ENCODE measurements around the gene LEF1. TPM values are rescaled to one million over a fixed set of nuclear protein-coding genes. Genes with fewer than 3 reads are reported as not detected.

Gene LEF1
- total and polyA plus RNA-seq, 2 experiments from 2014 or later: 0.50 to 0.73 TPM

DNA sequence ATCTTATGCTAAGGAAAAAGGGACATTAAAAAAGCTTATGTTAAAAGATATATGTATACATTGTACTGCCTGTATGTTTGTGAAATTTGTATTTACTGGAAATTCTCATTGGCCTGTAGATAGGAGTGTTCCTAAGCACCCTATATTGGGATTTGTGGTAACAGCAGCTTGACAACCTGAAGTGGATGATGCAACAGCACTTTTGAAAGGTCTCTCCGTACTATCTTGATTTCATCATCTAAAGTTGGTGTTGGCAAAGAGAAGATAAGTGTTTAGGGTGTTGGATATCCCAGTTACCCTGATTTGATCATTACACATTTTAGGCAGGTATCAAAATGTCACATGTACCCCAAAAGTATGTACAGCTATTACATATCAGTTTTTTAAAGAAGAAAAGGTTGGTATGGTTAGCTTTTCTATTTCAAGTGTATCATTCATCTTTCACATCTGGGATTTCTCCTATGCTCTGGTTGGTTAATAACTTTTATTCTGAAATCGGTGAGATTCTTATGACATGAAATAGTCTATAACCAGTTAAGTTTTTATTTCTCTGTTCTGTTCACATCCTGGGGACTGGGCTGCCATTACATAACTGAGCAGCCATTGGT lies 168.7 kb downstream of the LEF1 start:
- no peak for ATAC-seq
- H3K4me1 ChIP-seq (ENCODE audit: insufficient read depth): peaks cover 4% of the 10 kb centered on the region; the same call in 1 of the 2 replicates
- Mint-ChIP-seq H3K4me1 (peaks cover 13% of the 10 kb centered on the region), H3K36me3 (ENCODE audit: low read depth) (peaks cover 74% of the 10 kb centered on the region), H3K4me3 (no peak overlapping the region), H3K27ac (no peak overlapping the region), H3K27me3 (ENCODE audit: insufficient read depth, low read depth, poor library complexity) (no peaks in the 10 kb centered on the region), H3K9me3 (peaks cover 8% of the 10 kb centered on the region)
- H3K79me2 ChIP-seq (replicated peaks; ENCODE audit: insufficient read depth): peaks cover 29% of the 10 kb centered on the region
- no peak overlapping the region for H3K27ac ChIP-seq (ENCODE audit: low read depth)
- H3F3A ChIP-seq (replicated peaks; ENCODE audit: low read depth): no peaks in the 10 kb centered on the region
- TF ChIP-seq POLR2AphosphoS5 (IDR thresholded peaks at IDR 0.05; ENCODE audit: low read depth) (no peak), STAT1 (IDR thresholded peaks at IDR 0.05; ENCODE audit: unreplicated experiment) (no peak), EZH2phosphoT487 (IDR thresholded peaks at IDR 0.05; ENCODE audit: unreplicated experiment) (no peak), JUNB (IDR thresholded peaks at IDR 0.05; ENCODE audit: unreplicated experiment) (no peak)
- DNase-seq (ENCODE audit: low spot score): no peak
- H3K4me3 ChIP-seq: no peak overlapping the region
- H2AFZ ChIP-seq: no peak overlapping the region
- no peaks in the 10 kb centered on the region for H3K27me3 ChIP-seq (ENCODE audit: insufficient read depth)
- no peak overlapping the region for H3K4me2 ChIP-seq
- H3K36me3 ChIP-seq (ENCODE audit: insufficient read depth): no peaks in the 10 kb centered on the region; the same call in 1 of the 2 replicates
- H3K9me2 ChIP-seq (ENCODE audit: insufficient read depth): peaks cover 6% of the 10 kb centered on the region; the same call in 1 of the 2 replicates
- H4K20me1 ChIP-seq (replicated peaks; ENCODE audit: insufficient read depth): 0 out of 2 replicates have a peak, but pooled peaks cover 2% of the 10 kb centered on the region

DNA sequence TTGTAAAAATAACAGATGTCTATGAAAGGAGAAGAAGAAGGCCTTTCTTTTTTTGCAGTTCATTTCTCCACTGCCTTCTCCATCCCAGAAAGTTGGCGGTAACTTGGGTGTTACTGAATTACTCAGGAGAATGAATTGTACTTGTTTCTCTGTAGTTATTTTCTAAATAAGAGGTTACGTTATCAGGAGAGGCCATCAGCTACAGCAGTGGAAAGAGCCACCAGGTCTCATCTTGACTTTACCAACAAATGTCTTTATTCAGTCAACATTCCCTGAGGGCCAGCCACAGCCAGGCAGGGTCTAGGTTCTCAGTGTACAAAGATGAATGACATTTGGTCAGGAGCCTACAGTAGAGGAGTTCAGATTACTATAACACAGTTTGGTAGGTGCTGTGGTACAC lies 170.9 kb downstream of the LEF1 start:
- Histone ChIP-seq H3K79me2 (replicated peaks; ENCODE audit: insufficient read depth) (peaks cover 52% of the 10 kb centered on the region), H2AFZ (no peak overlapping the region), H3K4me1 (ENCODE audit: insufficient read depth) (peaks cover 11% of the 10 kb centered on the region), H3K36me3 (ENCODE audit: insufficient read depth) (no peaks in the 10 kb centered on the region; the same call in 1 of the 2 replicates), H3K27ac (ENCODE audit: low read depth) (no peak overlapping the region), H3K9me2 (ENCODE audit: insufficient read depth) (no peaks in the 10 kb centered on the region; the same call in 1 of the 2 replicates), H3F3A (replicated peaks; ENCODE audit: low read depth) (no peaks in the 10 kb centered on the region), H3K4me3 (no peak overlapping the region), H3K27me3 (ENCODE audit: insufficient read depth) (no peaks in the 10 kb centered on the region), H4K20me1 (replicated peaks; ENCODE audit: insufficient read depth) (peaks cover 23% of the 10 kb centered on the region), H3K4me2 (no peak overlapping the region)
- Mint-ChIP-seq H3K27me3 (ENCODE audit: insufficient read depth, low read depth, poor library complexity) (no peaks in the 10 kb centered on the region), H3K4me1 (peaks cover 19% of the 10 kb centered on the region), H3K27ac (peak overlapping the region; percentile 42; the same call in 1 of the 2 replicates), H3K36me3 (ENCODE audit: low read depth) (peaks cover 59% of the 10 kb centered on the region), H3K4me3 (no peak overlapping the region), H3K9me3 (peaks cover 8% of the 10 kb centered on the region)
- ATAC-seq (no peak), DNase-seq (ENCODE audit: low spot score) (no peak)
- no peak for TF ChIP-seq NANOG (IDR thresholded peaks at IDR 0.05; ENCODE audit: borderline replicate concordance)
- TF ChIP-seq JUNB (IDR thresholded peaks at IDR 0.05; ENCODE audit: unreplicated experiment): no peak
- no peak for TF ChIP-seq CREB1 (CRISPR knock-in tag; IDR thresholded peaks at IDR 0.05; ENCODE audit: low read depth)
- no peak for TF ChIP-seq EZH2 (IDR thresholded peaks at IDR 0.05; ENCODE audit: low read depth, unreplicated experiment)
- TF ChIP-seq, protein P1, sequence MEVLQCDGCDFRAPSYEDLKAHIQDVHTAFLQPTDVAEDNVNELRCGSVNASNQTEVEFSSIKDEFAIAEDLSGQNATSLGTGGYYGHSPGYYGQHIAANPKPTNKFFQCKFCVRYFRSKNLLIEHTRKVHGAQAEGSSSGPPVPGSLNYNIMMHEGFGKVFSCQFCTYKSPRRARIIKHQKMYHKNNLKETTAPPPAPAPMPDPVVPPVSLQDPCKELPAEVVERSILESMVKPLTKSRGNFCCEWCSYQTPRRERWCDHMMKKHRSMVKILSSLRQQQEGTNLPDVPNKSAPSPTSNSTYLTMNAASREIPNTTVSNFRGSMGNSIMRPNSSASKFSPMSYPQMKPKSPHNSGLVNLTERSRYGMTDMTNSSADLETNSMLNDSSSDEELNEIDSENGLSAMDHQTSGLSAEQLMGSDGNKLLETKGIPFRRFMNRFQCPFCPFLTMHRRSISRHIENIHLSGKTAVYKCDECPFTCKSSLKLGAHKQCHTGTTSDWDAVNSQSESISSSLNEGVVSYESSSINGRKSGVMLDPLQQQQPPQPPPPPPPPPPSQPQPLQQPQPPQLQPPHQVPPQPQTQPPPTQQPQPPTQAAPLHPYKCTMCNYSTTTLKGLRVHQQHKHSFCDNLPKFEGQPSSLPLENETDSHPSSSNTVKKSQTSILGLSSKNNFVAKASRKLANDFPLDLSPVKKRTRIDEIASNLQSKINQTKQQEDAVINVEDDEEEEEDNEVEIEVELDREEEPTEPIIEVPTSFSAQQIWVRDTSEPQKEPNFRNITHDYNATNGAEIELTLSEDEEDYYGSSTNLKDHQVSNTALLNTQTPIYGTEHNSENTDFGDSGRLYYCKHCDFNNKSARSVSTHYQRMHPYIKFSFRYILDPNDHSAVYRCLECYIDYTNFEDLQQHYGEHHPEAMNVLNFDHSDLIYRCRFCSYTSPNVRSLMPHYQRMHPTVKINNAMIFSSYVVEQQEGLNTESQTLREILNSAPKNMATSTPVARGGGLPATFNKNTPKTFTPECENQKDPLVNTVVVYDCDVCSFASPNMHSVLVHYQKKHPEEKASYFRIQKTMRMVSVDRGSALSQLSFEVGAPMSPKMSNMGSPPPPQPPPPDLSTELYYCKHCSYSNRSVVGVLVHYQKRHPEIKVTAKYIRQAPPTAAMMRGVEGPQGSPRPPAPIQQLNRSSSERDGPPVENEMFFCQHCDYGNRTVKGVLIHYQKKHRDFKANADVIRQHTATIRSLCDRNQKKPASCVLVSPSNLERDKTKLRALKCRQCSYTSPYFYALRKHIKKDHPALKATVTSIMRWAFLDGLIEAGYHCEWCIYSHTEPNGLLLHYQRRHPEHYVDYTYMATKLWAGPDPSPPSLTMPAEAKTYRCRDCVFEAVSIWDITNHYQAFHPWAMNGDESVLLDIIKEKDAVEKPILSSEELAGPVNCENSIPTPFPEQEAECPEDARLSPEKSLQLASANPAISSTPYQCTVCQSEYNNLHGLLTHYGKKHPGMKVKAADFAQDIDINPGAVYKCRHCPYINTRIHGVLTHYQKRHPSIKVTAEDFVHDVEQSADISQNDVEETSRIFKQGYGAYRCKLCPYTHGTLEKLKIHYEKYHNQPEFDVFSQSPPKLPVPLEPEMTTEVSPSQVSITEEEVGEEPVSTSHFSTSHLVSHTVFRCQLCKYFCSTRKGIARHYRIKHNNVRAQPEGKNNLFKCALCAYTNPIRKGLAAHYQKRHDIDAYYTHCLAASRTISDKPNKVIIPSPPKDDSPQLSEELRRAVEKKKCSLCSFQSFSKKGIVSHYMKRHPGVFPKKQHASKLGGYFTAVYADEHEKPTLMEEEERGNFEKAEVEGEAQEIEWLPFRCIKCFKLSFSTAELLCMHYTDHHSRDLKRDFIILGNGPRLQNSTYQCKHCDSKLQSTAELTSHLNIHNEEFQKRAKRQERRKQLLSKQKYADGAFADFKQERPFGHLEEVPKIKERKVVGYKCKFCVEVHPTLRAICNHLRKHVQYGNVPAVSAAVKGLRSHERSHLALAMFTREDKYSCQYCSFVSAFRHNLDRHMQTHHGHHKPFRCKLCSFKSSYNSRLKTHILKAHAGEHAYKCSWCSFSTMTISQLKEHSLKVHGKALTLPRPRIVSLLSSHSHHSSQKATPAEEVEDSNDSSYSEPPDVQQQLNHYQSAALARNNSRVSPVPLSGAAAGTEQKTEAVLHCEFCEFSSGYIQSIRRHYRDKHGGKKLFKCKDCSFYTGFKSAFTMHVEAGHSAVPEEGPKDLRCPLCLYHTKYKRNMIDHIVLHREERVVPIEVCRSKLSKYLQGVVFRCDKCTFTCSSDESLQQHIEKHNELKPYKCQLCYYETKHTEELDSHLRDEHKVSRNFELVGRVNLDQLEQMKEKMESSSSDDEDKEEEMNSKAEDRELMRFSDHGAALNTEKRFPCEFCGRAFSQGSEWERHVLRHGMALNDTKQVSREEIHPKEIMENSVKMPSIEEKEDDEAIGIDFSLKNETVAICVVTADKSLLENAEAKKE (CRISPR knock-in tag; IDR thresholded peaks at IDR 0.05): no peak
- TF ChIP-seq POLR2AphosphoS5 (IDR thresholded peaks at IDR 0.05; ENCODE audit: low read depth): no peak
- no peak for TF ChIP-seq EZH2phosphoT487 (IDR thresholded peaks at IDR 0.05; ENCODE audit: unreplicated experiment)
- no peak for TF ChIP-seq ZNF114 (CRISPR knock-in tag; IDR thresholded peaks at IDR 0.05)
- TF ChIP-seq, protein P2, sequence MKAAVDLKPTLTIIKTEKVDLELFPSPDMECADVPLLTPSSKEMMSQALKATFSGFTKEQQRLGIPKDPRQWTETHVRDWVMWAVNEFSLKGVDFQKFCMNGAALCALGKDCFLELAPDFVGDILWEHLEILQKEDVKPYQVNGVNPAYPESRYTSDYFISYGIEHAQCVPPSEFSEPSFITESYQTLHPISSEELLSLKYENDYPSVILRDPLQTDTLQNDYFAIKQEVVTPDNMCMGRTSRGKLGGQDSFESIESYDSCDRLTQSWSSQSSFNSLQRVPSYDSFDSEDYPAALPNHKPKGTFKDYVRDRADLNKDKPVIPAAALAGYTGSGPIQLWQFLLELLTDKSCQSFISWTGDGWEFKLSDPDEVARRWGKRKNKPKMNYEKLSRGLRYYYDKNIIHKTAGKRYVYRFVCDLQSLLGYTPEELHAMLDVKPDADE (IDR thresholded peaks at IDR 0.05): no peak
- no peak for TF ChIP-seq ZNF331 (CRISPR knock-in tag; IDR thresholded peaks at IDR 0.05; ENCODE audit: low read depth)
- TF ChIP-seq, protein P3, sequence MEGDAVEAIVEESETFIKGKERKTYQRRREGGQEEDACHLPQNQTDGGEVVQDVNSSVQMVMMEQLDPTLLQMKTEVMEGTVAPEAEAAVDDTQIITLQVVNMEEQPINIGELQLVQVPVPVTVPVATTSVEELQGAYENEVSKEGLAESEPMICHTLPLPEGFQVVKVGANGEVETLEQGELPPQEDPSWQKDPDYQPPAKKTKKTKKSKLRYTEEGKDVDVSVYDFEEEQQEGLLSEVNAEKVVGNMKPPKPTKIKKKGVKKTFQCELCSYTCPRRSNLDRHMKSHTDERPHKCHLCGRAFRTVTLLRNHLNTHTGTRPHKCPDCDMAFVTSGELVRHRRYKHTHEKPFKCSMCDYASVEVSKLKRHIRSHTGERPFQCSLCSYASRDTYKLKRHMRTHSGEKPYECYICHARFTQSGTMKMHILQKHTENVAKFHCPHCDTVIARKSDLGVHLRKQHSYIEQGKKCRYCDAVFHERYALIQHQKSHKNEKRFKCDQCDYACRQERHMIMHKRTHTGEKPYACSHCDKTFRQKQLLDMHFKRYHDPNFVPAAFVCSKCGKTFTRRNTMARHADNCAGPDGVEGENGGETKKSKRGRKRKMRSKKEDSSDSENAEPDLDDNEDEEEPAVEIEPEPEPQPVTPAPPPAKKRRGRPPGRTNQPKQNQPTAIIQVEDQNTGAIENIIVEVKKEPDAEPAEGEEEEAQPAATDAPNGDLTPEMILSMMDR (conservative IDR thresholded peaks at IDR 0.05; ENCODE audit: low read depth in 2 of 2): no peak

Measured in GM23338 (cell line).